ENCODE results near the gene UNC5C.

GRCh38 chr4:95537863-95538488 lies 10.8 kb downstream of the UNC5C start:
- TF ChIP-seq CTCF (IDR thresholded peaks at IDR 0.05; ENCODE audit: poor library complexity) (no peak), EZH2phosphoT487 (IDR thresholded peaks at IDR 0.05; ENCODE audit: low read depth, severe bottlenecking, unreplicated experiment) (no peak), EZH2 (IDR thresholded peaks at IDR 0.05; ENCODE audit: borderline replicate concordance) (no peak)

Measured in hepatocyte (in vitro differentiated cells).